HG02588 (cell line): ENCODE results near the gene FGD2.

ENCODE experiments used
- ATAC-seq: cut with Tn5 transposase; IDR thresholded peaks from one replicate; pipeline ENCODE4 v1.9.1; 2021; ENCODE audit warnings: mild to moderate bottlenecking, moderate library complexity; ENCODE audit not compliant: unreplicated experiment

Gene FGD2, protein sequence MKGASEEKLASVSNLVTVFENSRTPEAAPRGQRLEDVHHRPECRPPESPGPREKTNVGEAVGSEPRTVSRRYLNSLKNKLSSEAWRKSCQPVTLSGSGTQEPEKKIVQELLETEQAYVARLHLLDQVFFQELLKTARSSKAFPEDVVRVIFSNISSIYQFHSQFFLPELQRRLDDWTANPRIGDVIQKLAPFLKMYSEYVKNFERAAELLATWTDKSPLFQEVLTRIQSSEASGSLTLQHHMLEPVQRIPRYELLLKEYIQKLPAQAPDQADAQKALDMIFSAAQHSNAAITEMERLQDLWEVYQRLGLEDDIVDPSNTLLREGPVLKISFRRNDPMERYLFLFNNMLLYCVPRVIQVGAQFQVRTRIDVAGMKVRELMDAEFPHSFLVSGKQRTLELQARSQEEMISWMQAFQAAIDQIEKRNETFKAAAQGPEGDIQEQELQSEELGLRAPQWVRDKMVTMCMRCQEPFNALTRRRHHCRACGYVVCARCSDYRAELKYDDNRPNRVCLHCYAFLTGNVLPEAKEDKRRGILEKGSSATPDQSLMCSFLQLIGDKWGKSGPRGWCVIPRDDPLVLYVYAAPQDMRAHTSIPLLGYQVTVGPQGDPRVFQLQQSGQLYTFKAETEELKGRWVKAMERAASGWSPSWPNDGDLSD

DNA sequence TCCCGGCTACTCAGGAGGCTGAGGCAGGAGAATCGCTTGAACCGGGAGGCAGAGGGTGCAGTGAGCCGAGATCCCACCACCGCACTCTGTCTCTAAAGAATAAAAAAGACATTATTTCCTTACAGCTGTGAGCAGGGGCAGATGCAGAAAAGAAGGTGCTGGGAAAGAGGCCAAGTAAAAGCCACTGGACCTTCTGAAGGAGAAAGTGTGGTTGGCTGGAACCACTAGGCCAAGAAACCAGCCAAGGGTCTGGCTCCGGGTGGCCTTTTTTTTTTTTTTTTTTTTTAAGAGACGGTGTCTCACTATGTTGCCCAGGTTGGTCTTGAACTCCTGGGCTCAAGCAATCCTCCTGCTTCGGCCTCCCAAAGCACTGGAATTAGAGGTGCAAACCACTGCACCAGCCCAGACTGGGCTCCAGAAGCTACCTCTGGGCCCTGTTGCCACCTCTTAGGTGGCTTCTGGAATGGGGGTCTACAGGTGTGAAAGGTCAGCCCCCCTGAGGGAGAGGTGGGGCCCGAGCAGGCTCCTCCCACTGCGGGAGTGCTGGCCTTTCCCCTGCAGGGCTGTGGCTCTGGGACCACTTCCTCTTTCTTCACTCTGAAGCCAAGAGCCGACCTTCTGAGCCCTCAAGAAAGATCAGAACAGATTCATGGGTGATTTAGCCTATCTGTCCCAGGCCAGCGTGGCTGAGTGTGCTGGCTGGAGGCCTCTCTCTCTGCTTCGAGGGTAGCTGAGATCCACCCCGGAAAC is at the start of gene FGD2:
TSS of gene FGD2 (plus strand) at position 595 of the 750 bp plus-strand sequence. CDS start 163 bp downstream, outside the sequence.
- peak; percentile 58 for ATAC-seq

DNA sequence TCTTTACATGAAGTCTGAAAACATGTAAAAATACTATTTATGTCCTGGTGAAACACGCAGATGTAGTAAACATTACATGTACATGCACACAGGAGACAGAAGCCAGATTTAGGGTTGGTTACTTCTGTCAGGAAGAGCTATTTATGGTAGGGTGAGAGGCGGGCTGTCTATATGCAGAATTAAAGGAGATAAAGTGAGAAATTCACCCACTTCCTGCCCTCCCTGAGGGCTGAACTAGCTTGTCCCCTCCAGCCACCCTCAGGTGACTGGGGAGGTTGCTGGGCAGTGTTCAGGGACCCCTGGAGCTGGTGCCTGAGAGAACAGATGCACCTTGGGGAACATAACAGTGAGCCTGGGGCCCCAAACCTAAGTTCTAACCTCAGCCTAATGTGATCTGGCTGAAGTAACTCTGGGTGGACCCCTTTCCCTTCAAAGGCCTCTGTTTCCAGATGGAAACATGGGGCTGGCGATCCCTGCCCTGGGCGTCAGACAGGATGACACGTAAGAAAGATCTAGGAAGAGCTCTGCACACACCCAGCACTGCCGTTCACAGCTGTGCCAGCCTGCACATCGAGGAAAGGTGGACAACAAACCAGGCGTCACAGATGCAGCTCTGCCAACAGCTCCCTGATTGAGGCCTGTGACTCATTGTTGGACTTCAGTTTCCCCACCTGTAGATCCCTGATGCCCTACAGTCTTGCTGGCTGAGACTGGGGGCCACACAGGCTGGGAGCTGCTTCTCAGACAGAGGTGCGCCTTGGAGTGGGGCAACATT is 49.6 kb upstream of the FGD2 start:
- no peak for ATAC-seq

DNA sequence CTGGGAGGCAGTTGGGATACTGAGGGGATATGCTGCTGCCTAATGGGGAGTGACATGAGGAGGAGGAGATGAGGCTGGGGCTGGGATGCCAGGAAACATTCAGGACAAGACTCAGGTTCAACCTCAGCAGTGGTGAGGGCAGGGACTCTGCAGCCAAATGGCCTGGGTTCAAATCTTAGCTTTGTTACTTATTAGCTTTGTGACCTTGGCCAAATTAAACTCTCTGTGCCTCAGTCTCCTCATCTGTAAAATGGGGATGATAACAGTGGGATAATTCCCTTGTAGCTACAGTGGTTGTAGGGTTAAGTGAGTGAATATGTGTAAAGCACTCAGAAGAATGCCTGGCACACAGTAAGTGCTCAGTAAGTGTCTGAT is 49.0 kb upstream of the FGD2 start:
- ATAC-seq: no peak

DNA sequence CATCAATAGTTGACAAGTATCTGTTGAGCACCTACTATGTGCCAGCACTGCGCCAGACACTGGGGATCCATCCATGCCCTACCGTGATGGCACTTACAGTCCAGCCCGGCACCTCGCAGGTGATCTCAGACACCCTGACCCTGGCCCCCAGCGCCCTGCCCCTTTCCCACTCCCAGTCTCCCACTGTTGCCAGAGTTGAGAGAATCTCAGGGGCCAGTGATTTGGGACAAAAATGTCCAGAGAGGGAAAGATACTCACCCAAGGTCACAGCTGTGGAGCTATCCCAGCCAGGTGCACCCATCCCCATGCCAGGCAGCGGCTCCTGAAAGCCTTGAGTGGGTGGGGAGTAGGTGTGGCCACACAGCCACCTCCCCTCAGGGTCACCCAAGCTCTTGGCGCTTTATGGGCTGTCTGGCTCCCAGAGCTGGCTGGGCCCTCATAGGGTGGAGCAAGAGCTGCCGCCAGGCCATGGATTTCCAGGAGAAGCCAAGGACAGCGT is 47.6 kb upstream of the FGD2 start:
- ATAC-seq: no peak

DNA sequence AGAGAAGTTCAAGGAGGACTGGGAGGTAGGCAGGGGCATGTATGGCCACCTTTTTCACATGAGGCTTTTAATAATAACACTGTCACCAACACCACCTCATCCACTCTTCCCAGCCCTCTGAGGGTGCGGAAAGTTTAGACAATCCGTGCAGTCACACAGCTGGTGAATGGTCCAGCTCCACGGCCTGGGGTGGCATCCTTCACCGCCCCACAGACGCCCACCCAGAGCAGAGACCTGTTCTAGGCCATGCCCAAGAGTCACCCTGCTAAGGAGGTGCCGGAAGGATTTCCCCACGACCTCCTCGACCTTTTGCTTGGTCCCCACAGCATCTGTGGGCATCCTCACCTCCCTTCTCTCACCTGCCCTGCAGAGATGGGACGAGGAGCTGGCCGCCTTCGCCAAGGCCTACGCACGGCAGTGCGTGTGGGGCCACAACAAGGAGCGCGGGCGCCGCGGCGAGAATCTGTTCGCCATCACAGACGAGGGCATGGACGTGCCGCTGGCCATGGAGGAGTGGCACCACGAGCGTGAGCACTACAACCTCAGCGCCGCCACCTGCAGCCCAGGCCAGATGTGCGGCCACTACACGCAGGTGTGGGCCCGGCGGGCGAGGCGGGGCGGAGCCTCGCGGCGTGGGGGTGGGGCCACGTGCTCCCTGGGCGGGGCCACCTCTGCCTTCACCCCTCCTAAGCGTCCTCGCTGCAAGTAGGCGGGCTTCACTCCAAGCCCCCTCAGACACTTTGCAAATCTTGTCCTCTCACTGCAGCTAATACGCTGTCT is 46.5 kb upstream of the FGD2 start:
- no peak for ATAC-seq

DNA sequence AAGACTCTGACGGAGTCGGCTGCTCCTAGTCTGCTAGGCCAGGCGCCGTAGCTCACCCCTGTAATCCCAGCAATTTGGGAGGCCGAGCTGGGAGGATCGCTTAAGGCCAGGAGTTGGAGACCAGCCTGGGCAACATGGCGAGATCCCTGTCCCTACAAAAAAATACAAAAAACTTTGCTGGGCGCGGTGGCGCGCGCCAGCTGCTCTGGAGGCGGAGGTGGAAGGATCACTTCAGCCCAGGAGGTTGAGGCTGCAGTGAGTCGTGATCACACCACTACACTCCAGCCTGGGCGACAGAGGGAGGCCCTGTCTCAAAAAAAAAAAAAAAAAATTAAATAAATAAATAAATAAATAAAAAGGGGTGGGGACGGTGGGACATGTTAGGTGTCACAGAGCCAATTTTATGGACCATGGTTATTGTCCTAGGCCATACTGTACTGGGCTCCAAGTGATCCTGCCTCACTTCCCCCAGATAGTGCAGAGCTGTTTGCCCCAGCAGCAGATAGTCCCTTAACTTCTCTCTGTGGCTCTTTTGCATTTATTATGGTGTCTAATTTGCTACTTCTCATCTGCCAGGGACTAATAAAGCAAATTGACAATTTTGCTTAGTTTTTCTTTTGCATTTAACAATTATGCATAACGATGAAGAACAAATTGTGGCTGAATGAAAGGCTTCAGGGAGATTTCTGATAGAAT is 45.8 kb upstream of the FGD2 start:
- no peak for ATAC-seq

DNA sequence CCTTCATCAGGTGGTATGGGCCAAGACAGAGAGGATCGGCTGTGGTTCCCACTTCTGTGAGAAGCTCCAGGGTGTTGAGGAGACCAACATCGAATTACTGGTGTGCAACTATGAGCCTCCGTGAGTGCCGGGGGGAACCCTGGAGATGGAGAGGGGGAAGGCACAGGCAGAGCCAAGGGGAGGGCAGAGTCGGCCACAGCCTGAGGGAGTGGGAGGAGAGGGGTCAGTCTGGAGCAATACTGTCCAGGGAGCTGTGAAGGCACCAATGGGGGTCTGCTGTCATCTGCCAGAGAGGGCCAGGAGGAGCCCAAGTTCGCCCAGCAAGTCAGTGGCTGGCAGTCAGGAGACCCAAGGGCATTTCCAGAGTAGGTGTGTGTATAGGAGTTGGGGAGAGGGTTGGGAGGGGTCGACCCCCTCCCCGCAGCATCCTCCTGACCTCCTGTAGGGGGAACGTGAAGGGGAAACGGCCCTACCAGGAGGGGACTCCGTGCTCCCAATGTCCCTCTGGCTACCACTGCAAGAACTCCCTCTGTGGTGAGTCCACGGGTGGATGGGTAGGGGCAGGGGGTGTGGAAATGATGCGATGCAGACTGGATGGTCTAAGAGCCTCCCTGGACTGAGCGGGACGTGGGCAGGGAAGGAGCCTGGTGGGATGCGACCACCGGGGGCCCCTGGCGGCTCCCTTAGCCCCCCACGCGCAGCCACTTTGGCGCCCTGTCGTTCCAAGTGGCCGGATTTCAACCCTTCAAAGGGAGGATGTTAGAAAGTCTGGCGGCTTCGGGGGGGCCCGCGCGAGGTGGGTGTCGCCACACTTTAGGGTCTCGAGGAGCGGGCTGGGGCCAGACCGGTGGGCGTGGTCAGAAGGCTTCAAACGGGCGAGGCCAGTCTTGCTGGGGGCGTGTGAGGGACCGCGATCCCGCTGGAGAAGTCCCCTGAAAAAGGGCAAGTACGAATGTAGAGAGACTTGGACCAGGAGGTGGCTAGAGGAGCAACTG is 43.7 kb upstream of the FGD2 start:
- no peak for ATAC-seq

DNA sequence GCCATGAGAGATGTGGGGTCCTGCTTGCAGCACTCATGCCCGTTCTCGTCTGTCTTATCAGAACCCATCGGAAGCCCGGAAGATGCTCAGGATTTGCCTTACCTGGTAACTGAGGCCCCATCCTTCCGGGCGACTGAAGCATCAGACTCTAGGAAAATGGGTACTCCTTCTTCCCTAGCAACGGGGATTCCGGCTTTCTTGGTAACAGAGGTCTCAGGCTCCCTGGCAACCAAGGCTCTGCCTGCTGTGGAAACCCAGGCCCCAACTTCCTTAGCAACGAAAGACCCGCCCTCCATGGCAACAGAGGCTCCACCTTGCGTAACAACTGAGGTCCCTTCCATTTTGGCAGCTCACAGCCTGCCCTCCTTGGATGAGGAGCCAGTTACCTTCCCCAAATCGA is 42.6 kb upstream of the FGD2 start:
- no peak for ATAC-seq

DNA sequence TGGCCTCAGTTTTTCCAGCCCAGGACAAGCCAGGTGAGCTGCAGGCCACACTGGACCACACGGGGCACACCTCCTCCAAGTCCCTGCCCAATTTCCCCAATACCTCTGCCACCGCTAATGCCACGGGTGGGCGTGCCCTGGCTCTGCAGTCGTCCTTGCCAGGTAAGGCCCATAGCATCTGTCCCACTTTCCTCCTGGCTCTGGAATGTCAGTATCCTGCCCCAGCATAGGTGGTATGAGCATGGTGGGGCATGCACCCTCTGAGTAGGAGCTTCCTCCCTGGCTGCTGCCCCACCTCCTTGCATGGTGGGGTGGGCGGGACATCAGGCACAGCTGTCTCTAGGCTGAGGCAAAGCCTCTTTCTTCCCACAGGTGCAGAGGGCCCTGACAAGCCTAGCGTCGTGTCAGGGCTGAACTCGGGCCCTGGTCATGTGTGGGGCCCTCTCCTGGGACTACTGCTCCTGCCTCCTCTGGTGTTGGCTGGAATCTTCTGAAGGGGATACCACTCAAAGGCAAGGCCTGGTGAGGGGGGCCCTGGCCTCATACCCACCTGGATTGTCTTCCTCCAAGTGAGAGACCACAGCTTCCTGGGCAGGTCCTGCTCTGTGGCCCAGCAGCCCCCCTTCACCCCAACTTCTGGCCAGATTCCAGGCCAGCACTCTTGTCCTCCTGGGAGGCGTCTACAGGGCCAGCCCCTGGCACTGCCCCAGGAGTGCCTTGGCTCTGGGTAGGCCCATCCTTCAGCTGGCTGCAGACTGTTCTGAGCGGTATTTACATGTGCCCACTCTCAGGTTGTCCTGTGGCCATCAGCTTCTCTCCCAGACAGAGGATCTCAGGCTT is 41.8 kb upstream of the FGD2 start:
- no peak for ATAC-seq

DNA sequence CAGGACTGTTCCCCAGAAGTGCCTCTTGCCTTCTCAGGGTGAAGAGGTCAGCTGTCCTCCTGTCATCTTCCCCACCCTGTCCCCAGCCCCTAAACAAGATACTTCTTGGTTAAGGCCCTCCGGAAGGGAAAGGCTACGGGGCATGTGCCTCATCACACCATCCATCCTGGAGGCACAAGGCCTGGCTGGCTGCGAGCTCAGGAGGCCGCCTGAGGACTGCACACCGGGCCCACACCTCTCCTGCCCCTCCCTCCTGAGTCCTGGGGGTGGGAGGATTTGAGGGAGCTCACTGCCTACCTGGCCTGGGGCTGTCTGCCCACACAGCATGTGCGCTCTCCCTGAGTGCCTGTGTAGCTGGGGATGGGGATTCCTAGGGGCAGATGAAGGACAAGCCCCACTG is 41.1 kb upstream of the FGD2 start:
- no peak for ATAC-seq

DNA sequence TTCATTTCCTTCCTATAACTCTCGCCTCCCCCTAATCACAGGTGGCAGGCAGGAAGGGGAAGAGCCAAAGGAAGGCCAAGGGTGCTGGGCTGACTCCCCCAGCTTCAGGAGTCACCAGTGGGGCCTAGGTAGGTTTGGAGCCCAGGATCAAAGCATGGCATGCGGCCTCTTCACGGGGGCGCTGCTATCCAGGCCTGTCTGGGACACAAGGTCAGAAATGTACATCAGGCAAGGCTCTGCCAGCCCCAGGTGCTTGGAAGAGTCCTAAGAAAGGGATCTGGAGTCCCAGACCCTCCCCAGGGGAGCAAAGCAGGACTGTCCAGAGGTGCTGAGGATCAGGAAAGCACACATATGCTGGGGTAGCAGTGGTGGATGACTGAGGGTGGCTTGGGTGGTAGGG is 40.5 kb upstream of the FGD2 start:
- no peak for ATAC-seq

DNA sequence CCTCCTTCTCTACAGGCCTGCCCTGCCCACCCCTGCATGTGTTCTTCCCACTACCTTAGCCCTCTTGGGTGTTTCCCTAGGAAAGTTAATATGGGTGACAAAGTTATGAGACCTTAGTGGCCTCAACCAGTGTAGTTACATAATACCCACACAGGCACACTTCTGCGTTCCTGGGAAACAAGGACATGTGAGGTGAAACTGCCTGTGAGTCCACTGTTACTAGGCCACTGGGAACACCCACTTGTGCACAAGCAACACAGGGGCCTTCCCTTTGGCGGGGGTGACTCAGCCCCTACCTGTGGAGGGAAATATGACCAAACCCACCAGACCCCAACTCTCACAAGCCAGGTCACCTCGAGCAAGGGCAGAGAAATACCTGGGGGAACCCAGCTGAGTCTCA is 38.2 kb upstream of the FGD2 start:
- no peak for ATAC-seq

DNA sequence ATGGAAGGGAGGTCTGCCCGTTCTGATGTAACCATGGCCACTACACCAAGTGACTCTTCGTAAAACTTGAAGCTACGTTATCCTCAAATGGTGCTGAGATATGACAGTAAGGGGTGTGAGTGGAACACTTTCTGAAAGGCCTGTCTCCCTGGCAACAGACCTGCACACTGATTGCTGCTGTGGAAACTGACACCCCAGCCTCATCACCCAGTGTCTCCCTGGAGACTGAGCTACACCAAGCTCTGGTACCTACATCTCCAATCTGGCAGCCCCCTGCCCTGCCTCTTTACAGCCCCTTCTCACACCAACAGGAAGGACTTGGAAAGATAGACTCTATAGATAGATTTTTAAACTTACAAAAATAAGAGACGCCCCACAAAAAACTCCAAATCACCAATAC is 37.7 kb upstream of the FGD2 start:
- no peak for ATAC-seq

DNA sequence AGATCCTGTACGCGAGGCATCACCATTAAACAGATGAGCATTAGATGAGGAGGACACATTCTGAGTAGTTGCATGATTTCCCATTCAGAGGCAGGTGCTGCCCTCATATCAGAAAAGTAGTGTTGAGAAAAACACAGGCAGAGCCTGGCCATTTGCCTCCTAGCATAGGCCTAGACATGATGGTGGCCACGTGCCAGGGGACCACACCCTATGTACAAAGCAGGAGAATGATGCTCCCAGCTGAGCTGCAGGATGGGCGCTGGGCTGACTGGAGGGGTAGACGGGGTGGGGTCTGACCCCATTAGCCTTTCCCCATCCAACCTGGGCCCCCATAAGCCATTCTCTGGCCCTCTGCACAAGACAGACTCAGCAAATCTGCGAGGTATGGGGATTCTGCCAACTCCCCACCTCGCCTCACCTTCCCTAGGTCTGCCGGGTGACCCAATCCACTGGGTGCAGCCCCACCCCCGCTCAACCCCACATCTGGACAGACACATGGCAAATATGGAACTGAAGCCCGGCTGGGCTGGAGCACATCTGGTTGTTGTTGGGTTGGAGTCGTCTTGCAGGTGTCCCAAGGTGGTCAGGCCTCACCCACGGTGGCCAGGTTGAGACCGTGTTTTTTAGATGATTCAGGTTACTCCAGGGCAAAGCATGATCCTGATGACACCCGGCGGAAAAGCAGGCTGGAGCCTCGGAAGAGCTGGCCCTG is 37.0 kb upstream of the FGD2 start:
- ATAC-seq: no peak

DNA sequence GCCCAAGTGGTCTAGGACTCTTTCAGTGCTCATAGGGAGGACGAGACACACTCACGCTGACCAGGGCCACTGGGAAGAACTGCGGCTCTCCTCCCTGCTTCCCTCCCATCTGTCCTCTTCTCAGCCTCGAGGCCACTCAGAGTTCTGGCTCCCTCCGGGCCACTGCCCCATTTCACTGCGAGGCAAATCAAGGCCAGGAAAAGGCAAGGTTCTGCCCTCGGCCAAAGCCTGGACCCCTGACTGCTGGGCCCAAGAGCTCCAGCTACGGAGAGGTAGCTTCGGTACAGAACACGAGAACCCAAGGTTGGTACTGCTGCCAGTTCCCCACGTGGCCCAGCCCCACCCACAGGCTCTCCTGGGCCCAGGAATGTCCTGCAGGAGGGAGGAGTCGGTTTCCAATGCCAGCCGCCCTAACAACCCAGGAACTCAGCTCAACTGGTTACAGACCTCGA is 36.2 kb upstream of the FGD2 start:
- ATAC-seq: no peak

DNA sequence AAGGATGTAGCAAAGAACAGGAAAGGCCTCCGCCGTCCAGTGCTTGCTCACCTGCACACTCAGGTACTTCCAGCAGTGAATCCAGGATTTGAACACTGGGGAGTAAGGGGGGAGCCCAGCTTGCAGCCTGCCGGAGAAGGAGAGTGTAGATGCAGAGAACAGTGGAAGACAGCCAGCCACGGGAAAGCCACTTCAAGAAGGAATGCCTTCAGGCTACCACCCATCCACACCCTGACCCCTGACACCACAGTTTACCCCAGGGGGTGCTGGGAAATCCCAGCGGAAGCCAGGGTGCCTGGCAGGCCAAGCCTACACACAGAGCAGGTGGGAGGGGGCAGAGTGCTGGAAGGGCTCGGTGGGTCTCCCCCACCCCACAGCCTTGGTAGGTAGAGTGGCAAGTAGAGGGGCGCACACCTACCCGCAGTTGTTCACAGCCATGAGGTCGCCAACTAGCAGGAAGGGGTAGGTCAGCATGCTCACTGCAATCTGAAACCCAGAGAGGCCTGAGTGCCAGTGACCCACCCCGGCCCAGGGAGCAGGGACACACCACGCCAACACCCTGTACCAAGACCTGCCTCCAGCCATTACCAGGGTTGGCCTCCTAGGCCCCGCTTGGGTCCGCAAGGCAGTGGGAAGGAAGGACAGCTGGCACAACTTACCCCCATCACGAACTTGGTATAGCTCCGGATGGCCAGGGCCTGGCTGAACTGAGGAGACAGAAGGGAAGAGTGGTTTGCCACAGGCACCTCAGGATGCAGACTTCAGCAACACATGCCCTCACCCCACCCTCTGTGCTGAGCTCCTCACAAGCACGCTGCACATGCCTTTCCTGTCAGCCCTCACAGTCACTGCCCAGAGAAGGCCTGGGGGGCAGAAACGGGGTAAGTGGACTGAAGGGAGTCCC is 35.2 kb upstream of the FGD2 start:
- ATAC-seq: no peak
